Measurements from ENCODE around the gene RHBG. TPM values are rescaled to one million over a fixed set of nuclear protein-coding genes. Genes with fewer than 3 reads are reported as not detected.

RHBG gene
- total RNA-seq, 1 experiment from 2014 or later = 5.7 TPM

GRCh38 chr1:156384007-156384406 lies 15.0 kb downstream of the RHBG start (continued):
- TF ChIP-seq ZNF274 (IDR thresholded peaks at IDR 0.05; ENCODE audit: low read depth, low read length) (no peak), JUND (IDR thresholded peaks at IDR 0.05) (no peak), CTCF (IDR thresholded peaks at IDR 0.05 in 2 of 3, conservative IDR thresholded peaks at IDR 0.05 in 1 of 3; ENCODE audit: borderline replicate concordance in 1 of 3, insufficient read depth in 1 of 3, low read depth in 2 of 3, low read length in 2 of 3) (no peak), ATF3 (IDR thresholded peaks at IDR 0.05) (no peak), CEBPB (IDR thresholded peaks at IDR 0.05; ENCODE audit: low read depth) (no peak), FOSL1 (IDR thresholded peaks at IDR 0.05; ENCODE audit: low read depth) (no peak), EZH2 (IDR thresholded peaks at IDR 0.05) (no peak), SRF (IDR thresholded peaks at IDR 0.05; ENCODE audit: low read depth) (no peak)

GRCh38 chr1:156384658-156385057 lies 15.6 kb downstream of the RHBG start:
- intact Hi-C loops (cut with micrococcal nuclease) = loop anchor here (1.0 kb wide), 1 partner anchor 60 kb away; no protein-coding TSS in a partner anchor
- H3K9ac ChIP-seq (ENCODE audit: low read length) = no peak overlapping the region
- H3K79me2 ChIP-seq (ENCODE audit: insufficient read depth, low read length) = no peaks in the 10 kb centered on the region
- TF ChIP-seq FOSL1 (IDR thresholded peaks at IDR 0.05; ENCODE audit: low read depth) = no peak
- RAD21 ChIA-PET (ENCODE audit: low non-redundant PET in 1 of 2, low total read pairs in 2 of 2, uncharacterized antibody in 2 of 2, unreplicated experiment in 2 of 2) = interaction anchor here in 1 of 2 experiments (1.7 kb wide), 1 partner anchor 61 kb away, joined by 9 read pairs; no protein-coding TSS in a partner anchor
- no peaks in the 10 kb centered on the region for H3K9me3 ChIP-seq (ENCODE audit: control insufficient read depth in 1 of 2, insufficient read depth in 1 of 2, low read depth in 1 of 2, low read length in 2 of 2)
- H4K20me1 ChIP-seq (ENCODE audit: insufficient read depth) = no peaks in the 10 kb centered on the region
- H3K9me2 ChIP-seq (ENCODE audit: insufficient read depth) = no peaks in the 10 kb centered on the region
- no peaks in the 10 kb centered on the region for H3K27me3 ChIP-seq (ENCODE audit: insufficient read depth, low read length)
- no peak overlapping the region for H3K4me2 ChIP-seq (ENCODE audit: low read length)
- CTCF ChIA-PET = interaction anchor here (2.7 to 5.3 kb wide), 2 partner anchors 11 to 59 kb away, joined by 21 to 322 read pairs; no protein-coding TSS in a partner anchor
- H3K4me3 ChIP-seq (replicated peaks in 1 of 2; ENCODE audit: low read depth in 1 of 2, low read length in 2 of 2) = no peak overlapping the region
- H3K4me1 ChIP-seq (ENCODE audit: control insufficient read depth in 1 of 2, insufficient read depth in 2 of 2, low read length in 2 of 2) = peaks cover 2% of the 10 kb centered on the region in 2 experiments; a peak in 3 of 4 replicates
- POLR2A ChIA-PET = interaction anchor here (3.1 kb wide), 1 partner anchor 61 kb away, joined by 25 read pairs; no protein-coding TSS in a partner anchor
- no peaks in the 10 kb centered on the region for H3K36me3 ChIP-seq (ENCODE audit: control insufficient read depth in 1 of 2, insufficient read depth in 2 of 2, low read length in 2 of 2)
- no TSS peak for BruUV-seq (replicated peaks)
- no peak overlapping the region for H2AFZ ChIP-seq (ENCODE audit: low read depth, low read length, poor library complexity, severe bottlenecking)
- DNase-seq (ENCODE audit: low read depth, low spot score) (no peak), ATAC-seq (no peak)
- H3K27ac ChIP-seq (ENCODE audit: low read depth, low read length) = no peak overlapping the region
